ENCODE results near the gene DGKB.

DNA sequence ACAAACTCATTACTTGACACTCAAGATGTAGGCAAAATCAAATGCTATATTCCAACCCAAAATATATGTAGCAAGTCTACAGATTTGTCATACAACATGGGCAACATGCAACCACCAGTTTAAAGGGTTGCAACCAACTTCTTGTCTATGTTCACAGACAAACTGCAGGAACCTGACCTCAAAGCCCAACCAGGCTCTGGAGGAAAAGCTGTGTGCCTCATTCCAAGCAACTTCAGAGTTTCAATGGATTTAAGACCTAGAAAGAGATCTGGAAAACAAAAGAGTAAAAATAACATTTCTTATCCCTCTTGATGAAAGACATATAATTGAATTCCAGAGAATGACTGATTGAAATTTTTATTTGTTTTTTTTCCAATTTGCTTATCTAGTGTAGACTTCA lies 612.6 kb downstream of the DGKB start:
- TF ChIP-seq GATA3 (IDR thresholded peaks at IDR 0.05; ENCODE audit: low read depth, low read length): no peak
- TF ChIP-seq GATA2 (IDR thresholded peaks at IDR 0.05; ENCODE audit: low read depth, low read length): no peak
